Measurements from ENCODE around the gene RCSD1.

The RCSD1 gene

GRCh38 chr1:167669209-167670124 is 39.4 kb downstream of the RCSD1 start:
- no peak for DNase-seq (ENCODE audit: low read depth)

- no peak for DNase-seq (ENCODE audit: low read depth)
These were observed 40.5 kb downstream of the RCSD1 start for GRCh38 chr1:167670563-167670962.

DNA sequence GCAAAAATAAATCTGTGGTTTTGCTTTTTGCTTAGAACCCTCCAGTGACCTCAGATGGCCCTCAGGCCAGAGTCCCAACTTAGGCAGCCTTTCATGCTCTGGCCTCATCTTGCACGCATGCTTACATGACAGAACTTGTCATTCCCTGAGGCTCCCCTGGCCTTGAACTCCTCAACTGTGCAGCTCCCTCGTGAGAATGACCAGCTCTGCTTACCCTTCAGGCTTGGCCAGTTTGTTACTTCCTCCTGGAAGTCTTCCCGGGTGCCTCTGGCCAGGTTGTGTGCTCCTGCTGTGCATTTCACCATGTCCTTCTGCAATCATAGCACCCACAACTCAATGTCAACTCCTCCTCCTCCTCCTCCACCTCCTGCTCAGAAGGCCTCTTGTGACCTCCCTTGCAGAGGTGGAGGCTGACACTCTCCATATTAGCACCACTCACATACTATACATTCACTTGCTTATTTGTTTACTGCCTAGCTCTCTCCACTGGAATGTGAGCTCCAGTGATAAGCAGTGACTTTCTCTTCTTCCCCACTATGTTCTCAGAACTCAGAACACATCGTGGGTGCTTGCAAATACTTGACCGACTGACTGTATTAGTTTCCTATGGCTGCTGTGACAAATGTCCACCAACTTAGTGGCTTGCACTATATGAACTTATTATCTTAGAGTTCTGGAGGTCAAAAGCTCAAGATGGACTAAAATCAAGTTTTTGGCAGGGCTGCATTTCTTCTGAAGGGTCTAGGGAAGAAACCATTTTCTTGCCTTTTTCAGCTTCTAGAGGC is 41.9 kb downstream of the RCSD1 start:
- DNase-seq (ENCODE audit: low read depth) = no peak

DNA sequence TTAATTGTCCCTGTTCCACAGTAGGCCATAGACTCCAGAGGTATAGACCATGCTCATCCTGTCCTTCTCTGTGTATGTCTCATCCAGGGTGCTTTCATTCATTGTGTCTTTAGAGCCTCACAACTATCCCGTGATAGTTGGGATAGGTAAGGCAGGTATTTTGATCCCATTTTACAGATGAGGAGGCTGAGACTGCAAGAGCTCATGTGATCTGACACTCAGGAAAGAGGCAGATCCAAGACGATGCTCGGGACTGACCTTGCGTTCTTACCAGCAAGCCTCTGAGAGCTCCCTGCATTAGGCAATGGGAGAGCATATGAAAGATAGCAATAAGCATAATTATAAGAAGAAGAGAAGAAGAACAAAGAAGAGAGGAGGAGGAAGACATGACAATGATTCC is 42.8 kb downstream of the RCSD1 start:
- no peak for DNase-seq (ENCODE audit: low read depth)

- DNase-seq (ENCODE audit: low read depth) = no peak
These were observed 43.2 kb downstream of the RCSD1 start for GRCh38 chr1:167673265-167673664.

DNA sequence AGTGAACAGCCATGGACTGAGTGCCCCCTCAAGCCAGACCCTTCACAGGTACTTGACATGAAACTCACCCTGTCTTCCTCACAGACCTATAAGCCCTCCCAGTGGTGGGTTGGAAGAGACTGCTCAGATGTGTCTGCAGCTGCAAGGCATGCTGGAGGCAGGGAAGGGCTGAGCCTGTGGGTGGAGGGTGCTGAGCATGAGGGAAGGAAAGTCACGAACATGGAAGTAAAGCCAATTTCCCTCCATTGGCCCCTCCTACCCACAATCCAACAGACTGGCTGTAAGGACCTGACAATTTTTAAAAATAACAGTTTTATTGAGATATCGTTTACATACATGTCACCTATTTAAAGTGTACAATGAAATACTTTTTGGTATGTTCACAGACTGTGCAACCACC is 44.1 kb downstream of the RCSD1 start:
- DNase-seq (ENCODE audit: low read depth) = no peak

DNA sequence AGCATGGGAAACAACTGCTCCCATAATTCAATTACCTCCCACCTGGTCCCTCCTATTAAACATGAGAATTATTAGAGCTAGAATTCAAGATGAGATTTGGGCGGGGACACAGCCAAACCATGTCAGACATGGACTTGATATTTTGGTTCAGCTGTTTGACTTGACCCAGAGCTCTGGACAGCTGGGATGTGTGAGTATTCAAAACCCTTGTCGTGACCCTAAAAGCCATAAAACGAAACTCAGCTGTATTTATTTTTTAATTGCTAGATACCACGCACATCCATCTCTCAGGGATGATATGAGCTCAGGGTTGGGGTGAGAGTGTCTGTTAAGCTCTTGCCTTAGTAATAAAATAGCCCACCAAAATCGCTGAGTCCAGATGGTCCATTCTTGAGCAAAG is 45.4 kb downstream of the RCSD1 start:
- DNase-seq (ENCODE audit: low read depth) = no peak

- no peak for DNase-seq (ENCODE audit: low read depth)
These were observed 46.3 kb downstream of the RCSD1 start for GRCh38 chr1:167676205-167676915.

DNA sequence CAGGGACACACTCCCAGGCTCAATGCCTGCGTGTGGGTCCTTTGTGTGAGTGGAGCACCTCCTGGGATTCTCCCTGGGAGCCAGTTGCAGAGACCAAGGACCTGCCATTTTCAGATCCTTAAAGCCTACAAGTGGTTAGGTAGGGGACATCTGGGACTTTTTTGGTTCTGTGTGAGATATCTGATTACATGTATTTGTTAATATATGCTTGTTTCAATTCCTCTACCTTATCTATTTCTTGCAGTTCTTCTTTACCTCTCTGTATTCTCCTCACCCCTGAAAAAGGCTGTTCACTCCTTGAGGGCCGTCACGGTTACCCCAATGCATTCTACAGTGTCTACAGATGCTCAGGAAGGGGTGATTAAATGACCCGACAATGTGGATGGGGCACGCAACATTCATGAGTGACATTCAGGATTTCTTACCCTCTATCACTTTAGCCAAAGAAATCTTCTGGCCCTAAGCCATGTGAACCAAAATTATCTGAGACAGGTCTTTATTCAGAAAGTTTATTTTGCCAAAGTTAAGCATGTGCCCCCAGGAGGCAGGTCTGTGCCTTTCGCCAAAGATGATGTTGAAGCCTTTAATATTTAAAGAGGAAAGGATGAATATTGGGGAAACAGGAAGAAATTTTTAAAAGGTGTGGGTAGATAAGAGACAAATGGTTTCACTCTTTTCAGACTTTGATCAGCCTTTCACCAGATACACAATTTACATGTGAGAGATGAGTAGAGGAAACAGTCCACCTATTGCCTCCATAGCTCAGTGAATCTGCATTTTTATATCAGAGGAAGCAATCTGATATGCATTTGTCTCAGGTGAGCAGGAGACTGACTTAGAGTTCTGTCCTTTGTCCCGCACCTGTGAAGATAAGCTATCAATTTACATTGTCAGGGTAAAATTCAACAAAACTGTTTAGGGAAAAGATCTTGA is 47.1 kb downstream of the RCSD1 start:
- DNase-seq (ENCODE audit: low read depth) = no peak

DNA sequence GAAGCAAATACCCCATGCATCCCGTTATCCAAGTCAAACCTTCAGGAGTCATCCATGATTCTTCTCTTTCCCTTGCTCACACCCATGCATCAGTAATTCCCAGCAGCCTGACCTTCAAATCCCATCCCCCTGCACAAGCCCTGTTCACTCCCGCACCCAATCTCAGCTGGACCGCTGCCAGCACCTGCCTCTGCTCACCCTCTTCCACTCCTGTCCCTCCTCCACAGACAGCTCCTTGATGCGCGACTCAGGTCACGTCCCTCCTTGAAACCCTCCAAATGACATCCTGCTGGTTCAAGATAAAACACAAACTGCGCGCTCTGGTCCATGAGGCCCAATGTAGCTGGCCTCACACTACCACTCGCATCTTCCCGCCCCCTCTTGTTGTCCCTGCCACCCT is 48.4 kb downstream of the RCSD1 start:
- no peak for DNase-seq (ENCODE audit: low read depth)

- DNase-seq (ENCODE audit: low read depth) = no peak
These were observed 48.8 kb downstream of the RCSD1 start for GRCh38 chr1:167678838-167679237.

DNA sequence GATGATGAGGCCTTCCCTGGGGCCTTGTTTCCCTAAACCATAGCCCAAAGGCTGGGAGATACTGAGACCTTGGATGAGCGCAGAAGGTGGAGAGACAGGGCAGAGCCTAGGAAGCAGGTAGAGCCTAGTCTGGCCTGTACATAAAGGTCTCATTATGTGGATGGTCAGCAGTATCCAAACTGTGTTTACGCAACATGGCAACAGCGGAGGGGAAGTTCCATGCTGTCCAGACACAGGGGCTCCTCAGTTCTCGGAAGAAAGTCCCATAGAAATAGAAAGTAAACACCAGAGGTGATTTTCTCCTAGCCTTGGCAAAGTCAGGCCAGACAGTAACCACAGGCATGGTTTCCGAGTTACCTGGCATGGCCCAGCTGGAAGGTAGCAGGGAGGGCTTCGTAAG is 49.7 kb downstream of the RCSD1 start:
- DNase-seq (ENCODE audit: low read depth) = no peak

DNA sequence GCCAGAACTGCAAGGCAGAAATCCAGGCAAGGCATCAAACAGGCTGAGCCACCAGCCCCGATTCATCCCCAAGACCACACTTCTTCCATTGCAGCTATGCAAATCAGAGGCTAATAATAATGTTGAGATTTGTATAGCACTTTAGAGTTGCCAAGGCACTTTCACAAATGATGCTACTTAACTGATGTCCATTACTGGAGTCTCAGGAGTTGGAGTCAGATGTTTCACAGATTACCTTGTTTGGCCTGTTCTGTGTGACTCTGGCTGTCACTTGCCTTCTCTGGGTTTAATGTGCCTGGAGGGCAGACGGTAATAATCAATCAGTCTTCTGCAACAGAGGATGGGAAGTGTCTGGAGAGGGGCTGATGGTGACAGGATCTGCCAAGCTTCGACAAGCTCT is 51.0 kb downstream of the RCSD1 start:
- DNase-seq (ENCODE audit: low read depth) = no peak

GRCh38 chr1:167681451-167682098 is 51.5 kb downstream of the RCSD1 start:
- DNase-seq (ENCODE audit: low read depth) = no peak

DNA sequence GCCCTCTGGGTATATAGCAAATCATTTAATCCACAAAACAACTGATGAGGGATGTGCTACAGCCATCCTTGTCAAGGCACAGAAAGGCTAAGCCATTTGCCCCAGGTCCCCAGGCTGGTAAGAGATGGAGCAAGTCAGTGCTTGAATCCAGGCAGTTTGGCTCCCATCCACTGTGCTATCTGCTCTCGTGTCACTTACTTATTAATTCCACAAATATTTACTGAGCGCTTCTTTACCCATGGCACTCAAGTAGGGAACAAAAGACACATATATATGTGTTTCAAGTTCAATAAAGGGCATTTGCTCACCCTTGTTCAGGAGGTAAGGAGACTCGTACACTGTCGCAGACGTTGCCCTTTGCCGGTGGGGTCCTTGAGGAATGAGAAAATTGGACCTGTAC is 53.2 kb downstream of the RCSD1 start:
- DNase-seq (ENCODE audit: low read depth) = no peak

DNA sequence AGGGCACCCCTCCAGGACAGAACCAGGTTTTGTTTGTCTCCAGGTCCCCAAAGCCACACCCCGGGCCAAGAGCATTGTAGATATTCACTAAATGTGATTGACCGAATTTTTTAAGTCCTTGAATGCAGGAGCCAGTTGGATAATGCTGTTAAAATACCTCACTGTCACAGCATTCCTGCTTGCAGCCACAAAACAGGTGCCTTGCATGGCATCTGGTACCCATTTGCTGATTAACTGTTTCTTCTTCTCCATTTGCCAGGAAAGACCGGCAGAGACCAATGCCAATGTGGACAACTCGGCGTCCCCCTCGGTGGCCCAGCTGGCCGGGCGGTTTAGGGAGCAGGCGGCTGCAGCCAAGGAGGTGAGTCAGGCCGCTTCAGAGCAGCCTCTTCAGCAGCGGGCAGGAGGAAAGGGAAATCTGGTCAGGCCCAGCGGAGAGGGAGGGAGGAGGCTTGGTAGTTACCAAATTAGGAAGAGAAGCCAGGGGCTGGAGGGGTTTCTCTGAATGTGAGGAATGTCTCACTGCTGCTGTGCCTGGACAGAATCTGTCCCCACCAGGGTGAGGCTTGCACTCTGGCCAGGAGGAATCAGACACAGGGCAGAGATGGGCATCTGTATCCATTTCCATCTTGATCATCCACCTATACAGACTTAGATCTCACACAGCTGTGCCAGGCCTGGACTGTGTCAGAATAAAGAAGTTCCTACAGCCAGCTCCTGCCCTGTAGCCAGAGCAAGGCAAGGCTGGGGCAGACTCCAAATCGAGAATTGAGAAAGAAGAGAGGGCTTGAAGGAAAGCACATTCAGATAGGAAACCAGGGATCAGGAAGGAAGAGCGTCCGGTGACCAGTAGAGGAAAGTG is 53.8 kb downstream of the RCSD1 start:
- no peak for DNase-seq (ENCODE audit: low read depth)

GRCh38 chr1:167685844-167686243 is 55.8 kb downstream of the RCSD1 start:
- DNase-seq (ENCODE audit: low read depth) = no peak

DNA sequence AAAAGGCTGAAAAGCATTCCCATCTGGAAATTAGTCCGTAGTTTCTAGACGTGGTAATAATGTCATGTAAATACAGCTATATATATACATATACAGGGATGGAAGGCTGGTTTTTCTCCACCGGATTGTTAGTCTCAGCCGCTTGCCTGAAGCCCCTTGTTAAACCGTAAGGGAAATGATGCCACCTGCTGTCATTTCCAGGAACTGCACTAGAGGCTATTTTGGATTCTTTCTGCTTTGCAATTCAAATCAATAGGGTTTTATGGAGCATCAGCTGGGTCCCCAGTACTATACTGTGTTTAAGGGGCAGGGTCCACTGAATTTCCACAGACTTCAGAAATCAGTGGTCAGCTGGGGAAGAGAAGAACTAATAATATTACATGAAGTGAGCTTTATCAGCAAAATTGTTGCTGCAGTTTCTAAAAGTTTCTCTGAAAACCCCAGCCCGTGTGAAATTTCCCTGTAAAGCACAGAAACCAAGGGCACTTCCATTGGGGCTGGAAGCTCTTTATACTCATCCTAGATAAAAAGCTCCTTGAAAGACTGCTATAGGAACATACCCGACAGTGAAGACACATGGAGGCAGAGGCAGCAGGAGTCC is 58.0 kb downstream of the RCSD1 start:
- peak; percentile 41 for DNase-seq (ENCODE audit: low read depth)

DNA sequence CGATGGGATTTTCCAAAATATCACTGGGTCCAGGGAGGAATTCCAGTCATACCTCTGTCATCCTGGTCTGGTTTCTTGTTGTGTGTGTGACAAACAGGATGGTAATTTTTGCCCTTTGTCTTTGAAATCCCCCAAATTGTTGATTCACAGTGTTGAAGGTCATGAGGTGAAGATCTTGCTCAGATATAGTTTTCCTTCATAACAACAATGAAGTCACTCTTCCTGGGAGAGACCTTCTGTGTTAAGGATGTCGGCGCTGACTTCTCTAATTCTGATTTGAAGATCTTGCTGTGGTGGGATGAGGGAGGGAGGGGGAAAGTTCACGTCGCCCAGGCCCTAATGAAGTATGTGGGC is 59.5 kb downstream of the RCSD1 start:
- no peak for DNase-seq (ENCODE audit: low read depth)

DNA sequence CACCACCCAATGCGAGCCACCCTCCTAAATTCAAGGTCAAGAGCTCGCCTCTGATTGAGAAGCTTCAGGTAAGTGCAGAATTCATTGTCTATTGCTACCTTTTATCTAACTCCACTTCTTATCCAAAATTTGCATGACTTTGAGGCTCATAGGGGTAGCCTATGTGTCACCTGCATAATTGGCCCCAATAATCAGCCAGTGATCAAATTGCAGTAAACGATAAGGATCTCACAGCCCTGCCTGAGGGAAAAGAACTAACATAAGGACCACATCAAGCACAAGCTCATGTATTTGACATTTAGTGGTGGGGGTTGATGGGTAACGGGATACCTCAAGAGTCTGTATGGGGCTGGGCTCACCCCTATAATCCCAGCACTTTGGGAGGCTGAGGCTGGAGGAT is 60.0 kb downstream of the RCSD1 start:
- DNase-seq (ENCODE audit: low read depth) = no peak

Data from stimulated activated CD8-positive, alpha-beta memory T cell treated with anti-CD3 and anti-CD28 coated beads, Interleukin-12 subunit alpha, Interleukin-12 subunit beta, amount 100 ng/mL, for 4 hours (primary cell).